Activated T-cell treated with anti-CD3 and anti-CD28 coated beads for 1 hour (primary cell): ENCODE measurements around the gene TMEM132D.
"Not testable (repeated sequence)": the region's sequence is repeated elsewhere in the genome, so short reads cannot be mapped to it uniquely, and the experiment has no call there.

Source experiments
- DNase-seq: peaks from one replicate; pipeline ENCODE4 v3.0.0-alpha.2; 2020; ENCODE audit warnings: low read depth

Gene TMEM132D

GRCh38 chr12:129588142-129588541 is 315.7 kb downstream of the TMEM132D start:
- no peak for DNase-seq

- DNase-seq: no peak
Observed at GRCh38 chr12:129585296-129585695, 318.5 kb downstream of the TMEM132D start.

GRCh38 chr12:129579879-129580278 is 323.9 kb downstream of the TMEM132D start:
- no peak for DNase-seq

- no peak for DNase-seq
Observed at GRCh38 chr12:129571901-129572494, 331.8 kb downstream of the TMEM132D start.

- DNase-seq: no peak
Observed at GRCh38 chr12:129570796-129571400, 332.9 kb downstream of the TMEM132D start.

- DNase-seq: no peak
Observed at GRCh38 chr12:129566800-129567199, 337.0 kb downstream of the TMEM132D start.

- DNase-seq: no peak
Observed at GRCh38 chr12:129564768-129565167, 339.1 kb downstream of the TMEM132D start.

GRCh38 chr12:129563266-129563665 is 340.6 kb downstream of the TMEM132D start:
- DNase-seq: no peak

- no peak for DNase-seq
Observed at GRCh38 chr12:129561304-129561703, 342.5 kb downstream of the TMEM132D start.

- no peak for DNase-seq
Observed at GRCh38 chr12:129559776-129560175, 344.0 kb downstream of the TMEM132D start.

GRCh38 chr12:129558036-129558435 is 345.8 kb downstream of the TMEM132D start:
- DNase-seq: no peak

- DNase-seq: no peak
Observed at GRCh38 chr12:129556082-129556481, 347.7 kb downstream of the TMEM132D start.

- no peak for DNase-seq
Observed at GRCh38 chr12:129552996-129553750, 350.7 kb downstream of the TMEM132D start.

- DNase-seq: no peak
Observed at GRCh38 chr12:129551441-129551840, 352.4 kb downstream of the TMEM132D start.

- no peak for DNase-seq
Observed at GRCh38 chr12:129550353-129550752, 353.5 kb downstream of the TMEM132D start.

- no peak for DNase-seq
Observed at GRCh38 chr12:129549656-129550055, 354.2 kb downstream of the TMEM132D start.

- DNase-seq: not testable (repeated sequence)
Observed at GRCh38 chr12:129549020-129549419, 354.8 kb downstream of the TMEM132D start.

GRCh38 chr12:129544716-129545115 is 359.1 kb downstream of the TMEM132D start:
- DNase-seq: no peak

GRCh38 chr12:129540954-129541353 is 362.9 kb downstream of the TMEM132D start:
- DNase-seq: no peak

- no peak for DNase-seq
Observed at GRCh38 chr12:129540249-129540648, 363.6 kb downstream of the TMEM132D start.

- DNase-seq: not testable (repeated sequence)
Observed at GRCh38 chr12:129538724-129539335, 365.0 kb downstream of the TMEM132D start.

- no peak for DNase-seq
Observed at GRCh38 chr12:129538137-129538536, 365.7 kb downstream of the TMEM132D start.
